SK-N-SH (cell line): ENCODE results near the gene FBN1.
A peak's percentile ranks its signal among the peaks of the same experiment; 100 is the strongest.

Source experiments
- ELF1 ChIP-seq: IDR thresholded peaks from 2 replicates; pipeline ENCODE4 v1.4.0; 2012
- EP300 ChIP-seq, 2 experiments: IDR thresholded peaks; 2 replicates each; pipeline versions ENCODE4 v1.4.0 to v1.6.1; 2012; ENCODE audit warnings: borderline replicate concordance in 1 of 2, low read depth in 1 of 2, low read length in 1 of 2
- JUND ChIP-seq: IDR thresholded peaks from 2 replicates; pipeline ENCODE4 v1.4.0; 2012
- MAX ChIP-seq: IDR thresholded peaks from 2 replicates; pipeline ENCODE4 v1.4.0; 2012; ENCODE audit warnings: low read depth
- POLR2AphosphoS5 ChIP-seq: IDR thresholded peaks from 2 replicates; pipeline ENCODE4 v1.6.1; 2012; ENCODE audit warnings: low read depth, low read length
- RAD21 ChIP-seq: IDR thresholded peaks from 2 replicates; pipeline ENCODE4 v1.6.1; 2012; ENCODE audit warnings: mild to moderate bottlenecking, low read length
- RCOR1 ChIP-seq: fragments of 150-350 bp; IDR thresholded peaks from 2 replicates; pipeline ENCODE4 v1.6.1; 2017; ENCODE audit warnings: antibody characterized with exemption, low read length
- REST ChIP-seq: IDR thresholded peaks from 2 replicates; pipeline ENCODE4 v1.6.1; 2012; ENCODE audit warnings: mild to moderate bottlenecking, low read depth, low read length, moderate library complexity
- SIN3A ChIP-seq: IDR thresholded peaks from 2 replicates; pipeline ENCODE4 v1.6.1; 2012; ENCODE audit warnings: low read depth, mild to moderate bottlenecking, low read length, moderate library complexity, borderline replicate concordance
- TAF1 ChIP-seq: IDR thresholded peaks from 2 replicates; pipeline ENCODE4 v1.6.1; 2012; ENCODE audit warnings: low read depth, mild to moderate bottlenecking, low read length, moderate library complexity, borderline replicate concordance
- TF ChIP-seq, protein P1 (sequence below): fragments of 200-600 bp; sonication (generic); IDR thresholded peaks from 2 replicates; pipeline ENCODE4 v1.6.1; 2017; ENCODE audit warnings: antibody characterized with exemption, mild to moderate bottlenecking, moderate library complexity

- TF ChIP-seq ELF1 (no peak), JUND (no peak), REST (no peak), RAD21 (peak; percentile 36), TAF1 (no peak), MAX (peak; percentile 69), EP300 (IDR thresholded peaks at IDR 0.05; ENCODE audit: borderline replicate concordance in 1 of 2, low read depth in 1 of 2, low read length in 1 of 2) (no peak), SIN3A (no peak), RCOR1 (no peak), POLR2AphosphoS5 (no peak)
- TF ChIP-seq, protein P1, sequence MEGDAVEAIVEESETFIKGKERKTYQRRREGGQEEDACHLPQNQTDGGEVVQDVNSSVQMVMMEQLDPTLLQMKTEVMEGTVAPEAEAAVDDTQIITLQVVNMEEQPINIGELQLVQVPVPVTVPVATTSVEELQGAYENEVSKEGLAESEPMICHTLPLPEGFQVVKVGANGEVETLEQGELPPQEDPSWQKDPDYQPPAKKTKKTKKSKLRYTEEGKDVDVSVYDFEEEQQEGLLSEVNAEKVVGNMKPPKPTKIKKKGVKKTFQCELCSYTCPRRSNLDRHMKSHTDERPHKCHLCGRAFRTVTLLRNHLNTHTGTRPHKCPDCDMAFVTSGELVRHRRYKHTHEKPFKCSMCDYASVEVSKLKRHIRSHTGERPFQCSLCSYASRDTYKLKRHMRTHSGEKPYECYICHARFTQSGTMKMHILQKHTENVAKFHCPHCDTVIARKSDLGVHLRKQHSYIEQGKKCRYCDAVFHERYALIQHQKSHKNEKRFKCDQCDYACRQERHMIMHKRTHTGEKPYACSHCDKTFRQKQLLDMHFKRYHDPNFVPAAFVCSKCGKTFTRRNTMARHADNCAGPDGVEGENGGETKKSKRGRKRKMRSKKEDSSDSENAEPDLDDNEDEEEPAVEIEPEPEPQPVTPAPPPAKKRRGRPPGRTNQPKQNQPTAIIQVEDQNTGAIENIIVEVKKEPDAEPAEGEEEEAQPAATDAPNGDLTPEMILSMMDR = peak; percentile 46
These were observed 2.5 kb upstream of the FBN1 start for GRCh38 chr15:48647962-48648361.
